Measurements from ENCODE around the gene ADARB2. TPM values are rescaled to one million over a fixed set of nuclear protein-coding genes. Genes with fewer than 3 reads are reported as not detected.

Gene ADARB2
- total RNA-seq, 2 donors from 2014 or later = 1.1 to 1.8 TPM

GRCh38 chr10:1419796-1420610, 317.3 kb downstream of the ADARB2 start:
- Histone ChIP-seq H3K9ac (ENCODE audit: extremely low read depth, low read length, poor library complexity, severe bottlenecking) (no peak overlapping the region), H3K4me1 (ENCODE audit: control insufficient read depth, insufficient read depth, low read length) (peaks cover 4% of the 10 kb centered on the region), H3K9me3 (ENCODE audit: control insufficient read depth, low read length) (no peaks in the 10 kb centered on the region), H3K27me3 (ENCODE audit: control insufficient read depth, insufficient read depth, low read length, poor library complexity, severe bottlenecking) (peaks cover 6% of the 10 kb centered on the region), H3K27ac (ENCODE audit: low read depth, low read length) (no peak overlapping the region), H3K36me3 (ENCODE audit: control insufficient read depth, insufficient read depth, low read length) (no peaks in the 10 kb centered on the region), H3K4me3 (ENCODE audit: low read length) (peak overlapping the region; percentile 81)
- H3K27ac Mint-ChIP-seq = no peak overlapping the region
- WGBS, 2 experiments (ENCODE audit: insufficient coverage in 1 of 2, insufficient read length in 1 of 2) = 83 to 92% methylated on average over 3 to 9 of the region's 9 CpGs
- H3K36me3 Mint-ChIP-seq (ENCODE audit: low read depth) = no peaks in the 10 kb centered on the region
- no peak for DNase-seq
- no peak for TF ChIP-seq CTCF (conservative IDR thresholded peaks at IDR 0.05)
- H3K9me3 Mint-ChIP-seq = no peaks in the 10 kb centered on the region
- H3K4me1 Mint-ChIP-seq = peaks cover 6% of the 10 kb centered on the region
- peak overlapping the region; percentile 57 for H3K4me3 Mint-ChIP-seq
- H3K27me3 Mint-ChIP-seq (ENCODE audit: insufficient read depth) = peaks cover 3% of the 10 kb centered on the region

- peak; percentile 33 for DNase-seq
- 89 to 91% methylated on average over 13 to 17 of the region's 17 CpGs for WGBS, 2 experiments (ENCODE audit: insufficient coverage in 1 of 2, insufficient read length in 1 of 2)
- Histone ChIP-seq H3K4me3 (ENCODE audit: low read length) (no peak overlapping the region), H3K4me1 (ENCODE audit: control insufficient read depth, insufficient read depth, low read length) (peaks cover 4% of the 10 kb centered on the region), H3K27me3 (ENCODE audit: control insufficient read depth, insufficient read depth, low read length, poor library complexity, severe bottlenecking) (peaks cover 6% of the 10 kb centered on the region), H3K9ac (ENCODE audit: extremely low read depth, low read length, poor library complexity, severe bottlenecking) (no peak overlapping the region), H3K27ac (ENCODE audit: low read depth, low read length) (no peak overlapping the region), H3K9me3 (ENCODE audit: control insufficient read depth, low read length) (no peaks in the 10 kb centered on the region), H3K36me3 (ENCODE audit: control insufficient read depth, insufficient read depth, low read length) (no peaks in the 10 kb centered on the region)
- Mint-ChIP-seq H3K36me3 (ENCODE audit: low read depth) (no peaks in the 10 kb centered on the region), H3K9me3 (no peaks in the 10 kb centered on the region), H3K27me3 (ENCODE audit: insufficient read depth) (peaks cover 3% of the 10 kb centered on the region), H3K27ac (no peak overlapping the region), H3K4me1 (peaks cover 6% of the 10 kb centered on the region), H3K4me3 (no peak overlapping the region)
- no peak for TF ChIP-seq CTCF (conservative IDR thresholded peaks at IDR 0.05)
Observed at GRCh38 chr10:1418031-1418550, 319.2 kb downstream of the ADARB2 start.

GRCh38 chr10:1417574-1417973, 319.8 kb downstream of the ADARB2 start:
- DNase-seq = no peak
- H3K9me3 Mint-ChIP-seq = no peaks in the 10 kb centered on the region
- TF ChIP-seq CTCF (conservative IDR thresholded peaks at IDR 0.05) = no peak
- H3K4me3 Mint-ChIP-seq = no peak overlapping the region
- Histone ChIP-seq H3K27ac (ENCODE audit: low read depth, low read length) (no peak overlapping the region), H3K4me3 (ENCODE audit: low read length) (no peak overlapping the region), H3K9ac (ENCODE audit: extremely low read depth, low read length, poor library complexity, severe bottlenecking) (no peak overlapping the region), H3K4me1 (ENCODE audit: control insufficient read depth, insufficient read depth, low read length) (peaks cover 4% of the 10 kb centered on the region), H3K36me3 (ENCODE audit: control insufficient read depth, insufficient read depth, low read length) (no peaks in the 10 kb centered on the region), H3K9me3 (ENCODE audit: control insufficient read depth, low read length) (no peaks in the 10 kb centered on the region), H3K27me3 (ENCODE audit: control insufficient read depth, insufficient read depth, low read length, poor library complexity, severe bottlenecking) (peaks cover 6% of the 10 kb centered on the region)
- H3K27me3 Mint-ChIP-seq (ENCODE audit: insufficient read depth) = peaks cover 3% of the 10 kb centered on the region
- H3K4me1 Mint-ChIP-seq = peaks cover 6% of the 10 kb centered on the region
- no peaks in the 10 kb centered on the region for H3K36me3 Mint-ChIP-seq (ENCODE audit: low read depth)
- WGBS, 2 experiments (ENCODE audit: insufficient coverage in 1 of 2, insufficient read length in 1 of 2) = 91 to 94% methylated on average over 5 to 10 of the region's 10 CpGs
- no peak overlapping the region for H3K27ac Mint-ChIP-seq
